NCI-H2107 treated with DMSO at 0.1 percent for 48 hours (cell line): Measurements from ENCODE around the gene ZNF565.
A peak's percentile ranks its signal among the peaks of the same experiment; 100 is the strongest.
"Not testable (repeated sequence)": the region's sequence is repeated elsewhere in the genome, so short reads cannot be mapped to it uniquely, and the experiment has no call there.

Experiments
- DNase-seq: peaks from one replicate; lab custom pipeline; 2025; ENCODE audit not compliant: unreplicated experiment; lab: John Stamatoyannopoulos, UW

The ZNF565 gene

GRCh38 chr19:36215276-36216123, 1.0 kb upstream of the ZNF565 start:
- DNase-seq, result no peak

GRCh38 chr19:36212895-36213294, 1.6 kb downstream of the ZNF565 start:
- DNase-seq, result no peak

GRCh38 chr19:36210497-36210896, 4.0 kb downstream of the ZNF565 start:
- no peak for DNase-seq

- DNase-seq, result no peak
Measured at GRCh38 chr19:36209372-36209771, 5.1 kb downstream of the ZNF565 start.

- no peak for DNase-seq
Measured at GRCh38 chr19:36207605-36208252, 6.7 kb downstream of the ZNF565 start.

- DNase-seq, result no peak
Measured at GRCh38 chr19:36203293-36203692, 11.2 kb downstream of the ZNF565 start.

GRCh38 chr19:36201684-36202083, 12.8 kb downstream of the ZNF565 start:
- no peak for DNase-seq

GRCh38 chr19:36198119-36198518, 16.3 kb downstream of the ZNF565 start:
- no peak for DNase-seq

- no peak for DNase-seq
Measured at GRCh38 chr19:36196249-36196648, 18.2 kb downstream of the ZNF565 start.

- not testable (repeated sequence) for DNase-seq
Measured at GRCh38 chr19:36186722-36187121, 27.7 kb downstream of the ZNF565 start.

GRCh38 chr19:36183245-36183628, 31.2 kb downstream of the ZNF565 start:
- no peak for DNase-seq

GRCh38 chr19:36182612-36183244, 31.7 kb downstream of the ZNF565 start:
- no peak for DNase-seq

- not testable (repeated sequence) for DNase-seq
Measured at GRCh38 chr19:36179077-36179476, 35.4 kb downstream of the ZNF565 start.

GRCh38 chr19:36173846-36174245, 40.6 kb downstream of the ZNF565 start:
- DNase-seq, result not testable (repeated sequence)

- DNase-seq, result no peak
Measured at GRCh38 chr19:36172852-36173251, 41.6 kb downstream of the ZNF565 start.

- peak; percentile 62 for DNase-seq
Measured at GRCh38 chr19:36169084-36169760, 45.2 kb downstream of the ZNF565 start.

GRCh38 chr19:36163813-36164212, 50.7 kb downstream of the ZNF565 start:
- DNase-seq, result no peak

- DNase-seq, result no peak
Measured at GRCh38 chr19:36160821-36161596, 53.5 kb downstream of the ZNF565 start.

- DNase-seq, result no peak
Measured at GRCh38 chr19:36153126-36153525, 61.3 kb downstream of the ZNF565 start.

- DNase-seq, result no peak
Measured at GRCh38 chr19:36152352-36153091, 61.9 kb downstream of the ZNF565 start, which contains the start of gene COX7A1. Gene COX7A1, minus strand, starts transcription at chr19:36152447. Its CDS starts 40 bp downstream, at chr19:36152407.
